Muscle layer of colon (tissue), 2 donors: ENCODE data around the gene SLC2A3.
"Not testable (repeated sequence)": the region's sequence is repeated elsewhere in the genome, so short reads cannot be mapped to it uniquely, and the experiment has no call there.

Experiments used
- H3K27ac ChIP-seq: one replicate; pipeline ENCODE4 v1.7.0; 2013; ENCODE audit warnings: low read depth, mild to moderate bottlenecking, low read length, moderate library complexity
- H3K27me3 ChIP-seq, 2 donors: one replicate each; pipeline ENCODE4 v1.7.0; 2013; ENCODE audit warnings: low read length in 2 of 2, mild to moderate bottlenecking in 2 of 2; ENCODE audit not compliant: insufficient read depth in 2 of 2, control insufficient read depth in 1 of 2
- H3K36me3 ChIP-seq: one replicate; pipeline ENCODE4 v1.7.0; 2013; ENCODE audit warnings: mild to moderate bottlenecking, low read length; ENCODE audit not compliant: insufficient read depth
- H3K4me1 ChIP-seq: one replicate; pipeline ENCODE4 v1.7.0; 2013; ENCODE audit warnings: mild to moderate bottlenecking, low read length; ENCODE audit not compliant: insufficient read depth
- H3K4me3 ChIP-seq, 2 donors: one replicate each; pipeline ENCODE4 v1.7.0; 2013; ENCODE audit warnings: low read length in 2 of 2, low read depth in 1 of 2, mild to moderate bottlenecking in 1 of 2, moderate library complexity in 1 of 2
- H3K9ac ChIP-seq: one replicate; pipeline ENCODE4 v1.7.0; 2013; ENCODE audit warnings: low read length
- H3K9me3 ChIP-seq: one replicate; pipeline ENCODE4 v1.7.0; 2013; ENCODE audit warnings: mild to moderate bottlenecking, low read length
- donor health status: abdominal sarcoma.
- donor health status: Adenocarcinoma of cecum.

Gene SLC2A3

DNA sequence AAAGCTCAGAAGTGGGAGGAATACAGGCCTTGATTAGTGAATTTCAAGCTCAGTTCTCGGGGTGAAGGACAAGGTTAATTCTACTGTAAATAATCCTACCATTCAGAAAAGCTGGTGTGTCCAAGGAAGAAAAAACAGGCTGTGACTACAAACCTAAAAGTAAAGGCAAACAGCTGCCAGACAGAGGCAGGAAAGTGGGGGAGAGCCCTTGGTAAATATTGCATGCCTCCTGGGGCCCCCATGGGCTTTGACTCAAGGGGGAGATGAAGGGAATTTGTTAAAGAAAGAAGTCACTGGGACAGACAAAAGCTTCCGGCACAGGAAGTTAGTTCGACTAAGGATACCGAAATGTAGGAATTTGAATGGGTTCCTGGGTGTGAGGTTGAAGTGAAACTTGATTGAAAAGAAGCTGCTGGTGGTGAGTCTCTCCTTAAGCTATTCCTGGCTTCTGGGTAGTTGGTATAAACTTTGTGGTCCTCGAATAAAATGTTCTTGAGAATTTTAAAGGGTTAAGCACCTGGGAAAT, 30.3 kb downstream of the SLC2A3 start:
- not testable (repeated sequence) for H3K4me1 ChIP-seq, H3K9ac ChIP-seq, H3K27ac ChIP-seq, H3K4me3 ChIP-seq, H3K9me3 ChIP-seq, H3K36me3 ChIP-seq, H3K27me3 ChIP-seq

DNA sequence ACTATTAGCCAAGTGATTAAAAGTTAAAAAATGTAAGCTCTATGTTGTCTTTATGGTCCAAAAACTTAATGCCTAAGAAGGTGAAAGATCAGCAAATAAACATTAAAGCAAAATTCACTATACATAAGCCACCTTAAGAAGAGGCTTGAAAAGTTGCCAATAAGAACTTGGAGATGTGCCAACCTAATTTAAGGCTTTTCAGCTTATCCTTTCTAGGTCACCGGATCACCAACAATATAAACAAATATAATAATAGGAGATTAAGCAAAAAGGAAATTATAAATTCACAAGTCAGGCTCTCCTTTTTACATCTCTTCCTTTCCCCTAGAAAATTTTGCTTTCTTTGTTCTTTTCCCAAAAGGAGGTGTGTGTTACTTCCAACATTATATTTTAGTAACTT, 30.9 kb downstream of the SLC2A3 start:
- Histone ChIP-seq H3K27ac (no peak overlapping the region), H3K9me3 (no peaks in the 10 kb centered on the region), H3K4me1 (no peaks in the 10 kb centered on the region), H3K27me3 (no peaks in the 10 kb centered on the region), H3K4me3 (no peak overlapping the region), H3K9ac (no peak overlapping the region), H3K36me3 (no peaks in the 10 kb centered on the region)

DNA sequence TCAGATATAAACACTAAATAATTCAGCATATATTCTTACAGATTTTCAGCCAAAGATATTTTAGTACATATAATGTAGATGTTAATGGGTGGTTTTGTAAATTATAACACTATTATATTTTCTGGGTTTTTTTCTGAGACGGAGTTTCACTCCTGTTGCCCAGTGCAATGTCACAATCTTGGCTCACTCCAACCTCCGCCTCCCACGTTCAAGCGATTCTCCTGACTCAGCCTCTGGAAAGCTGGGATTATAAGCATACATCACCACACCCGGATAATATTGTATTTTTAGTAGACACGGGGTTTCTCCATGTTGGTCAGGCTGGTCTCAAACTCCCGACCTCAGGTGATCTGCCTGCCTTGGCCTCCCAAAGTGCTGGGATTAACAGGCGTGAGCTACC, 33.6 kb downstream of the SLC2A3 start:
- H3K27me3 ChIP-seq, H3K36me3 ChIP-seq, H3K9me3 ChIP-seq, H3K27ac ChIP-seq, H3K4me3 ChIP-seq, H3K9ac ChIP-seq, H3K4me1 ChIP-seq: not testable (repeated sequence)

DNA sequence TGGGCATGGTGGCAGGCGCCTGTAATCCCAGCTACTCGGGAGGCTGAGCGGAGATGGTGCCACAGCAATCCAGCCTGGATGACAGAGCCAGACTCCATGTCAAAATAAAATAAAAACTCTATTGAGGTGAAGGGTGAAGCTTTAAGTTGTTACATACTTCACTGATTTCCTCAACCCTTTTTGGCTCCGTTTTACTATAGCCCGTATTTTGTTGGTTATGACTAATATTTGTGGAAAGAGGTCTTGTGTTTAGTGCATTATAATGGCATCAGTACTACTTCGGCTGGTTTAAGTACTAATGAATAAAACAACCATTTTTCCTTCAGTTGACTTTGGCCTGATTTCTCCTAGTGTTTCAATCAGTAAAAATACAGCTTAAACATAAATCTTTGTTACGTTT, 36.2 kb downstream of the SLC2A3 start:
- H3K9me3 ChIP-seq: no peaks in the 10 kb centered on the region
- H3K4me1 ChIP-seq: no peaks in the 10 kb centered on the region
- no peak overlapping the region for H3K4me3 ChIP-seq
- no peaks in the 10 kb centered on the region for H3K36me3 ChIP-seq
- no peak overlapping the region for H3K9ac ChIP-seq
- H3K27ac ChIP-seq: no peak overlapping the region
- H3K27me3 ChIP-seq: no peaks in the 10 kb centered on the region

DNA sequence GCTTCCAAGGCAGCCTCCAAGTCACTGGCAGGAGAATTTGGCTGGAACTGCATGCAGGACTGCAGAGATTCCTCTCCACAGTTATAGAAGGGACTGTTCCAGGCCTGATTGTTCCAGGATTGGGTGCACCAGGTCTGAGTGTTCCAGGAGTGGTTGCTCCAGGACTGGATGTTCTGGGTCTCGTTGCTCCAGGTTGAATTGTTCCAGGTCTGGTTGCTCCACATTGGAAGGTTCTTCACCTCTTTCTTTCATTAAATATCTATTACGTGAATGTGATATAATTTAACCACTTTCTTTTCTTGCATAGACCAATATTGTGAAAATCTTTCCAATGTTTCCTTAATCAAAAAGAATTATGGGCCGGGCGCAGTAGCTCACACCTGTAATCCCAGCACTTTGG, 39.3 kb downstream of the SLC2A3 start:
- not testable (repeated sequence) for H3K36me3 ChIP-seq, H3K4me3 ChIP-seq, H3K4me1 ChIP-seq

DNA sequence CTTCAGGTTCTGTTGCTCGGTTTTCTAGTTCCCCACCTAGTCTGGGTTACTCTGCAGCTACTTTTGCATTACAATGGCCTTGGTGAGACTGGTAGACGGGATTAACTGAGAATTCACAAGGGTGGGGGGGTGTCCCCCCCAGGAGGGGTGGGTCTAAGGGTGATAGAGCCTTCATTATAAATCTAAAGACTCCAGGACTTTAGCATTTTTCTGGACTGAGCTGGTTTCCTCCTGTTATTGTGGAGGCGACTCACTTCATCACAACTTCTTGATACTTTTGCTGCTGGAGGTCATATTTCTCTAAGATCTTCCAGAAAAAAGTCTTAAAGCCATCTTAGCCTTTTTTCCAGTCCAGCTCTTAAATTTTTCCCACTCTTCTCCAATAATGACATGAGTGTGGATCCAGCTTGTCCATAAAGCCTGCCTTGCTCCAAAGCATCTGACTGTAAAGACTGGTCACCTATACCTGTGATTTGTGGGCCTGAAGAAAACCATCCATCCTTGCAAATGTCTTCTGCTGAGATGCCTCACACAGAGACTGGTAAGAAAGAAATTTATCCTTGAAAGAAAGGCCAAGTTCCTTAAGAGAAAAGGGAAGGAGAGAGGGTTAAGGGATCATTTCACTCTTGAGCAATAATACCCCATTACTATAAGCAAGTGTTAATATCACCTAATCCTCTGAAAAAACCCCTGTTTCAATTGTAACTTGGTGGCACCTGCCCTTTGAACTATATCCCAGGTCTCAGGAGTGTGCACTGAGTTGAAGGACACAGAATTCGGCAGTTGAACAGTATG, 43.6 kb downstream of the SLC2A3 start:
- Histone ChIP-seq H3K27ac (no peak overlapping the region), H3K9ac (no peak overlapping the region), H3K9me3 (no peaks in the 10 kb centered on the region), H3K36me3 (no peaks in the 10 kb centered on the region), H3K4me1 (no peaks in the 10 kb centered on the region), H3K4me3 (no peak overlapping the region), H3K27me3 (no peaks in the 10 kb centered on the region)

More for the DNA sequence above, 39.3 kb downstream of the SLC2A3 start:
- not testable (repeated sequence) for H3K9ac ChIP-seq, H3K27ac ChIP-seq, H3K27me3 ChIP-seq, H3K9me3 ChIP-seq

DNA sequence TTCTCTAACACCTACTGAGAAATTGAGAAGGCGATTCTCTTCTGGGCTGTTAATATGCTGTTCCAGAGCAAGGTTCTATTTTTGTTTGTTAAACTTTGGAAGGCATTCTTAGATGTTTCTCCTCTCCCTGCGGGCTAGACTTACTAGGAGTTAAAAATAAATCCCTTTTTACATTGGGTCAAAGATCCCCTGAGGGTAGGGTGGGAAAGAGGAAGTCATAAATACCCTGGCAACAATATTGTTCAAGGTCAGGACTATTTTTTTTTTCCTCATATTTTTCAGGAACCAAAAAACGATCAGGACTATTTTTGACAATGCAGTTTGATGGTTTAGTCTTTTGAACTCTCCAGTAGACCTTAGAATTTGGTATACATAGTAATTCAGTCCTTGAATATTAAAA, 51.3 kb downstream of the SLC2A3 start:
- no peaks in the 10 kb centered on the region for H3K36me3 ChIP-seq
- no peaks in the 10 kb centered on the region for H3K27me3 ChIP-seq
- no peak overlapping the region for H3K9ac ChIP-seq
- no peaks in the 10 kb centered on the region for H3K9me3 ChIP-seq
- no peak overlapping the region for H3K4me3 ChIP-seq
- no peaks in the 10 kb centered on the region for H3K4me1 ChIP-seq
- no peak overlapping the region for H3K27ac ChIP-seq

DNA sequence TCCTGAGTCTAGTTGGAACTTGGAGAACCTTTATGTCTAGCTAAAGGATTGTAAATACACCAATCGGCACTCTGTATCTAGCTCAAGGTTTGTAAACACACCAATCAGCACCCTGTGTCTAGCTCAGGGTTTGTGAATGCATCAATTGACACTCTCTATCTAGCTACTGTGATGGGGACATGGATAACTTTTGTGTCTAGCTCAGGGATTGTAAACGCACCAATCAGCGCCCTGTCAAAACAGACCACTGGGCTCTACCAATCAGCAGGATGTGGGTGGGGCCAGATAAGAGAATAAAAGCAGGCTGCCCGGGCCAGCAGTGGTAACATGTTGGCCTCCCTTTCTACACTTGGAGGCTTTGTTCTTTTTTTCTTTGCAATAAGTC, 54.3 kb downstream of the SLC2A3 start:
- H3K9me3 ChIP-seq, H3K27ac ChIP-seq, H3K36me3 ChIP-seq, H3K9ac ChIP-seq, H3K4me3 ChIP-seq, H3K4me1 ChIP-seq, H3K27me3 ChIP-seq: not testable (repeated sequence)

DNA sequence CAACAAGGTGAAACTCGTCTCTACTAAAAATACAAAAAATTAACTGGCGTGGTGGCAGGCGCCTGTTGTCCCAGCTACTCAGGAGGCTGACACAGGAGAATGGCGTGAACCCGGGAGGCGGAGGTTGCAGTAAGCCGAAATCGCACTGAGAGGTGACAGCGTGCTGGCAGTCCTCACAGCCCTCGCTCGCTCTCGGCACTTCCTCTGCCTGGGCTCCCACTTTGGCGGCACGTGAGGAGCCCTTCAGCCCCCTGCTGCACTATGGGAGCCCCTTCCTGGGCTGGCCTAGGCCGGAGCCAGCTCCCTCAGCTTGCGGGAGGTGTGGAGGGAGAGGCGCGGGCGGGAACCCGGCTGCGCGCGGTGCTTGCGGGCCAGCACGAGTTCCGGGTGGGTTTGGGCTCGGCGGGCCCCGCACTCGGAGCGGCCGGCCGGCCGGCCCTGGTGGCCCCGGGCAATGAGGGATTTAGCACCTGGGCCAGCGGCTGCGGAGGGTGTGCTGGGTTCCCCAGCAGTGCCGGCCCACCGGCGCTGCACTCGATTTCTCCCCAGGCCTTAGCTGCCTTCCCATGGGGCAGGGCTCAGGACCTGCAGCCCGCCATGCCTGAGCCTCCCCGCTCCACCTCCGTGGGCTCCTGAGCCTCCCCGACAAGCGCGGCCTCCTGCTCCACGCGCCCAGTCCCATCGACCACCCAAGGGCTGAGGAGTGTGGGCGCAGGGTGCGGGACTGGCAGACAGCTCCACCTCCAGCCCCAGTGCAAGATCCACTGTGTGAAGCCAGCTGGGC, 54.8 kb downstream of the SLC2A3 start:
- H3K9me3 ChIP-seq, H3K27me3 ChIP-seq, H3K36me3 ChIP-seq, H3K4me3 ChIP-seq, H3K4me1 ChIP-seq, H3K9ac ChIP-seq, H3K27ac ChIP-seq: not testable (repeated sequence)

DNA sequence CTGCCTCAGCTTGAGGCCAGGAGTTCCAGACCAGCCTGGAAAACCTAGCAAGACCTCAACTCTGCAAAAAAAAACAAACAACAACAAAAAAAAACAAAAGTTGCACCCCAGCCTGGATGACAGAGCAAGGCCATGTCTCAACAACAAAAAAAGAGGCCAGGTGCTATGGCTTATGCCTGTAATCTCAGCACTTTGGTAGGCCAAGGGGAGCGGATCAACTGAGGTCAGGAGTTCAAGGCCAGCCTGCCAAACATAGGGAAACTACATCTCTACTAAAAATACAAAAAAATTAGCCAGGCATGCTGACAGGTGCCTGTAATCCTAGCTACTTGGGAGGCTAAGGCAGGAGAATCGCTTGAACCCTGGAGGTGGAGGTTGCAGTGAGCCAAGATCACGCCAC, 56.7 kb downstream of the SLC2A3 start:
- H3K4me3 ChIP-seq: no peak overlapping the region
- no peaks in the 10 kb centered on the region for H3K9me3 ChIP-seq
- no peaks in the 10 kb centered on the region for H3K27me3 ChIP-seq
- no peak overlapping the region for H3K9ac ChIP-seq
- H3K27ac ChIP-seq: no peak overlapping the region
- H3K4me1 ChIP-seq: no peaks in the 10 kb centered on the region
- H3K36me3 ChIP-seq: no peaks in the 10 kb centered on the region

DNA sequence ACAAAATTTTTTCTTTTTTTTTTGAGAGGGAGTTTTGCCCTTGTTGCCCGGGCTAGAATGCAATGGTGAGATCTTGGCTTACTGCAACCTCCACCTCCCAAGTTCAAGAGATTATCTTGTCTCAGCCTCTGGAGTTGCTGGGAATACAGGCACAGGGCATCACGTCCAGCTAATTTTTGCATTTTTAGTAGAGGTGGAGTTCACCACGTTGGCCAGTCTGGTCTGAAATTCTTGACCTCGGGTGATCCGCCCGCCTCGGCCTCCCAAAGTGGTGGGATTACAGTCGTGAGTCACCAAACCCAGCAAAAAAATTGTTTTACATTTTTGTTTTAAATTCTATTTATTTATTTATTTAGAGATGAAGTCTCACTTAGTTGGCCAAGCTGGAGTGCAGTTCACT, 58.6 kb downstream of the SLC2A3 start:
- H3K27ac ChIP-seq: no peak overlapping the region

More for the DNA sequence above, 58.6 kb downstream of the SLC2A3 start:
- Histone ChIP-seq H3K27me3 (peaks cover 7 to 10% of the 10 kb centered on the region in 2 donors), H3K9ac (no peak overlapping the region), H3K4me3 (no peak overlapping the region), H3K36me3 (no peaks in the 10 kb centered on the region), H3K4me1 (no peaks in the 10 kb centered on the region), H3K9me3 (no peaks in the 10 kb centered on the region)
